AG09319 (cell line): ENCODE data around the gene LAMA2.

Experiments
- DNase-seq: peaks from one replicate; pipeline ENCODE4 v3.0.0-alpha.2; 2010; ENCODE audit warnings: low read depth; ENCODE audit errors: extremely low read depth
- TF ChIP-seq, protein P1 (sequence below): IDR thresholded peaks from 2 replicates; pipeline ENCODE4 v1.5.1; 2011; ENCODE audit warnings: low read depth, mild to moderate bottlenecking, inconsistent platforms, low read length, moderate library complexity

LAMA2 gene

DNA sequence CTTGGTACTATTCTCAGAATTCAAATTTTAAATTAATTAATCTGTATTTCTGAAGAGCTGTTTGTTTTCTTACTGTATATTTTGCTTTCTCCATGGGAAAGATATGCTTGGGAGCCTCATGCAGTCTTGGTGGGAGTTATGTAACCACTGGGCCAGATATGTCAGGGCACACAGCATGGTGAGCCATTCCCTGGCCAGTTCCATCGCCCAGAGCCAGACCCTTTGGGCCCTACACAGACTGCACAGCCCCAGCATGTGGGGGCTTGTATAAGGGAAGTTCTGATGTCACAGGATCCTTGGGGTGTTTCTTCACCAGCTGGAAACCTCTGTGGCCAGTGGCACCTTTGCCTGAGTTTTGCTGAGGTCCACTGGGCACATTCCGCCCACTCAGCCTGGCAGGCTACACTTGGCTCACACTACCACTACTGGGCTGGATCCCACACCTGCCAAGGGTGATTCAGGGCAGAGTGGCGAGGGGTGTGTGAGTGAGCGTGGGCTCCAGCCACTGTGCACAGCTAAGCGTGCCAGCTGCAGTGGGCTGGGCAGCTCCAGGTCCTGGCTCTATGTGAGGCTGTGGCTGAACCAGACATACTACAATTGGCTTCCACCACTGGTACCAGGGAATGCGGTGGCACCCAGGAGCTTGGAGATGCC, 533.5 kb downstream of the LAMA2 start:
- TF ChIP-seq, protein P1, sequence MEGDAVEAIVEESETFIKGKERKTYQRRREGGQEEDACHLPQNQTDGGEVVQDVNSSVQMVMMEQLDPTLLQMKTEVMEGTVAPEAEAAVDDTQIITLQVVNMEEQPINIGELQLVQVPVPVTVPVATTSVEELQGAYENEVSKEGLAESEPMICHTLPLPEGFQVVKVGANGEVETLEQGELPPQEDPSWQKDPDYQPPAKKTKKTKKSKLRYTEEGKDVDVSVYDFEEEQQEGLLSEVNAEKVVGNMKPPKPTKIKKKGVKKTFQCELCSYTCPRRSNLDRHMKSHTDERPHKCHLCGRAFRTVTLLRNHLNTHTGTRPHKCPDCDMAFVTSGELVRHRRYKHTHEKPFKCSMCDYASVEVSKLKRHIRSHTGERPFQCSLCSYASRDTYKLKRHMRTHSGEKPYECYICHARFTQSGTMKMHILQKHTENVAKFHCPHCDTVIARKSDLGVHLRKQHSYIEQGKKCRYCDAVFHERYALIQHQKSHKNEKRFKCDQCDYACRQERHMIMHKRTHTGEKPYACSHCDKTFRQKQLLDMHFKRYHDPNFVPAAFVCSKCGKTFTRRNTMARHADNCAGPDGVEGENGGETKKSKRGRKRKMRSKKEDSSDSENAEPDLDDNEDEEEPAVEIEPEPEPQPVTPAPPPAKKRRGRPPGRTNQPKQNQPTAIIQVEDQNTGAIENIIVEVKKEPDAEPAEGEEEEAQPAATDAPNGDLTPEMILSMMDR = no peak

DNA sequence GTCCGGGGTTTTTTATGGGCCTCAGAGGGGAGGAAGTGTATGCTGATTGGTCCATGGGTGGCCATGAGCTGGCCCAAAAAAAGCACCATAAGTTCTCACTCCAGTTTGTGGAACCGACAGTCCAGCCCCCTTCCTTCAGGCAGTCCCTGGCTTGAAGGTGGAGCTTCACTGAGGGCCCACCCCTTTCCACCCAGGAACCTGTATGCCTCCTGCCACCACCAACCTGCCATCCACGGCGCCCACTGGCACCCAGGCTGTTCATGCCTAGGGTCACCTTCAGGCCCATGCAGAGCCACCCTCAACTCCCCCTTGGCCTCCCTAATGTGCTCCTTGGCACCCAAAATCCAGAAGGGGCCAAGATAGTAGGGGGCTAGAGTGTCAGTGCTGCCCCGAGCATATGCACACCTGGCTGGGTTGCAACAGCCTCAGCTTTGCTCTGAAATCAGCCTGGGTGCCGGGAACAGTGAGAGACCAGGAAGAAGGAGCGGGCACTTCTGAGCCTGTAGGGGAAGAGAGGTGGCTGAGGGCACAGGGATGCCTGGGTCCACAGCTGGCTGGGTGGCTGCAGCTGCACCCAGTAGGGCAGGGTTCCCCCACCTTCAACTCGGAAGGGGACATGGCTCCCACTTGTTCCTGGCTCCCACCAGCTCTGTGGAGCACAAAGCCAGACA, 534.6 kb downstream of the LAMA2 start:
- DNase-seq = no peak
- TF ChIP-seq, protein P1 = no peak

More for the DNA sequence above, 533.5 kb downstream of the LAMA2 start:
- DNase-seq = no peak

DNA sequence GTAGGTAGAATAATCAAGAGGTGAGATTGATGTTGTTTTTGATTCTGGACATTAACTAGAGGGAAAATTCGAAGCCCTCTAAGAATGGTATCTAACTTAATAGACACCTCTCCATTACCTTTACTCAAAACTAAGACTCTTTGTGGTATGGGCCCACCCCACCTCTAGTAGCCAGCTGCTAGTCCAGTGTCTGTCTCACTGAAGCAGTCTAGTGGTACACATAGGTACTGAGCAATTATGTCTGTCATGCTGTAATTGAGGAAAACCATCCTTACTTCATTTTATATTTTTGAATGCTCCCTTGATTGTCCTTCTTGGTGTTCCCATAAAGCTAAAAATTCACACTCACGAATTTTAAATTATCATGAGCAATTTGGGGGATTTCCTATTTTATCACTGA, 536.4 kb downstream of the LAMA2 start:
- TF ChIP-seq, protein P1 = no peak
- DNase-seq = no peak

DNA sequence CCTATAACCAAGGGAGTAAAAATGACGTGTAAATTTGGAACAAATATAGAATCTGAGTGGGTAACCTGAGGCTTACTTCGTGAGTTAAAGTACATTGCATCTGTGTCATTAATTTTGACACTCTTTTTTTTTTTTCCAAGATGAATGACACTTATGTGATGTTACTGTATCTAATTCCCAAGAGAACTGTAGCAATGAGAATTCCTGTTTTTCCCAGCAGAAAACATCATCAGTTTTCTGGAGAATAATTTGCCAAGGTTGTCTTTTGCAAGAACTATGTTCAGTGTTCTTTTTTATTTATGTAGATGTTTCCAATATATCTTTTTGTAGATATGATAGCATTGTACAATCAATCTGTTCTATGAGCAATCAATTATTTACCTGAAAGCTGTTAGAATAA, 543.4 kb downstream of the LAMA2 start:
- TF ChIP-seq, protein P1 = no peak
- no peak for DNase-seq

DNA sequence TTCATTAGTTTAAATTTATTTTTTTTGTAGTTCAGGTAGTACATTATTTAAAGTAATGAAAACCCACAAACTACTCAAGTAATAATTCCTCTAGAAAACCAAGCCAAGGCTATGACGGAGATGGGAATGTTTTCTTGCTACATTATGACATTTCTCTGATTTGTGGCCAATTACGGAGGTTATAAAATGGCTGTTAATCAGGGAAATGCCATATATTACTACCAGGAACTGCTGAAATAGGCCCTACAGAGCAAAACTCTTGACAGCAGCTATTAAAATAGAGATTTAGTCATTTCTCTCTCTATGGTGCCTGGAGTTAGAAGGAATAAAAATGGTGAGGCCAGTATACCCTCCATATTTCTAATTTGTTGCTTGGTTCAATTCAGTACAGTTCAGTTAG, 547.0 kb downstream of the LAMA2 start:
- no peak for DNase-seq
- TF ChIP-seq, protein P1 = no peak

DNA sequence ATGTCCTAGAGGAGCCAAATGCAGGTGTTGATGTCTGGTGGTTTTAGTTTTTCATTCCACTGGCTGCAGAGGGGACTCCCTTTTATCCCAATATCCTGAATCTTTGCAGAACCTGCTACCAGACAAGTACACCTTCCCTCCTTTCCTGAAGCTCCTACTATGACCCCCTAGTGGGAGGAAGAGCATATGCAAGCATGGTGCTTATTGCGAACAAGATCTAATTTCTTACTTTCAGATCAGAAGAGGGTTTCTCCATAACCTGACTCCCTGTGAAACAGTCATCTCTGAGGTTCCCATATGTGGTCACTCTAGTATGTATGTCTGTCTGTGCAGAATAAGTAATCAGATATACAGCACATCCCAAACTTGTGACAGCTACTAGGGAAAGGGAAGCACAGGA, 549.8 kb downstream of the LAMA2 start:
- TF ChIP-seq, protein P1 = no peak

DNA sequence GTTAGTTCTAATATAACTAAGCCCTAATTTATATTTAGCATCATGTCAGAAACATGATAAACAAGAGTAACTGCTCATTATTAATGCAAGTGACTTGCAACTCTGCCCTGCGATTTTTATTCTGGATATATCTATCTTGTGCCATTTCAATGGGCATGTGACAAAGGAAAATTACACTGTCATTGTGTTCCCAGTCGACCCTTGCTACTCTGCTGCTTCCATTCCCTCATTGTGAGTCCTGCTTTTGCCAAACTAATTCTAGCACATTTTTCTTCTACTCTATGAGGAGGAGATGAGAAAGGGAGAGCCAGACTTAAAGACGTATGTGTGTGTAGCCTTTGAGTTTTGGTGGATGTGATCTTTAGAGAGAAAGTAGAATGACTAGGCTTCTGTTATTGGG, 551.2 kb downstream of the LAMA2 start:
- TF ChIP-seq, protein P1 = no peak
- no peak for DNase-seq

More for the DNA sequence above, 549.8 kb downstream of the LAMA2 start:
- DNase-seq = no peak
